Spleen (tissue), 11 donors: Measurements from ENCODE around the gene CNTNAP2. TPM values are rescaled to one million over a fixed set of nuclear protein-coding genes. Genes with fewer than 3 reads are reported as not detected.

Experiments
- DNase-seq: peaks from one replicate; pipeline ENCODE4 v3.0.0-alpha.2; 2020
- H3K27ac ChIP-seq, 8 donors: fragments of 200-600 bp; sonication (generic) in 7 of 8; 1 replicate in 4 of 8; 2 replicates in 4 of 8; pipeline versions ENCODE4 v1.5.0 to v1.8.0; 2016 to 2021; ENCODE audit warnings: inconsistent platforms in 4 of 8, mild to moderate bottlenecking in 4 of 8, moderate library complexity in 1 of 8
- H3K27me3 ChIP-seq, 7 donors: fragments of 200-600 bp; sonication (generic) in 6 of 7; replicated peaks in 1 of 7; 1 replicate in 4 of 7; 2 replicates in 3 of 7; pipeline versions ENCODE4 v1.5.0 to v1.8.0; 2016 to 2021; ENCODE audit warnings: inconsistent platforms in 3 of 7, mild to moderate bottlenecking in 1 of 7
- H3K36me3 ChIP-seq, 6 donors: fragments of 200-600 bp; sonication (generic) in 5 of 6; 1 replicate in 4 of 6; 2 replicates in 2 of 6; pipeline versions ENCODE4 v1.5.0 to v1.8.0; 2016 to 2021; ENCODE audit warnings: inconsistent platforms in 2 of 6
- H3K4me1 ChIP-seq, 6 donors: fragments of 200-600 bp; sonication (generic) in 5 of 6; 1 replicate in 3 of 6; 2 replicates in 3 of 6; pipeline versions ENCODE4 v1.5.0 to v1.8.0; 2016 to 2021; ENCODE audit warnings: inconsistent platforms in 3 of 6
- H3K4me3 ChIP-seq, 8 donors: fragments of 200-600 bp; sonication (generic) in 7 of 8; 1 replicate in 4 of 8; 2 replicates in 4 of 8; pipeline versions ENCODE4 v1.5.0 to v1.8.0; 2016 to 2021; ENCODE audit warnings: inconsistent platforms in 4 of 8, mild to moderate bottlenecking in 4 of 8, moderate library complexity in 2 of 8
- H3K9me3 ChIP-seq, 8 donors: fragments of 200-600 bp; sonication (generic) in 7 of 8; 1 replicate in 4 of 8; 2 replicates in 4 of 8; pipeline versions ENCODE4 v1.5.0 to v1.8.0; 2016 to 2021; ENCODE audit warnings: inconsistent platforms in 4 of 8
- POLR2A ChIP-seq, 3 donors: fragments of 450-650 bp; IDR thresholded peaks; one replicate each; pipeline ENCODE4 v1.5.1; 2017; ENCODE audit warnings: antibody characterized with exemption in 3 of 3, mild to moderate bottlenecking in 1 of 3
- POLR2AphosphoS5 ChIP-seq, 3 donors: sonication (generic); formaldehyde crosslinking; IDR thresholded peaks; one replicate each; pipeline ENCODE4 v1.5.1; 2017; ENCODE audit warnings: antibody characterized with exemption in 3 of 3
- WGBS, 5 donors: extraction: QIAGEN DNeasy Blood & Tissue Kit in 3 of 5; methylation state at CpG; one replicate each; pipeline versions ENCODE4 v1.1.5 to v1.1.7; 2013 to 2018; 5-methylcytosine and 5-hydroxymethylcytosine counted together
- intact Hi-C: fragments of 100-400 bp; cut with DNase I; formaldehyde crosslinking; loops from one replicate; pipeline ENCODE4 v1.15.0; 2023; ENCODE audit warnings: low total_unique reads
- polyA plus RNA-seq, 3 donors: library from polyadenylated mRNA; stranded (reverse); fragments of 200-250 nt; gene quantifications; one replicate each; pipeline ENCODE4 v1.2.1, GENCODE V29; 2013
- total RNA-seq, 7 donors: library from RNA; depleted of rRNA in 3 of 7; stranded (reverse); fragments of >200 nt in 3 of 7; fragmentation: NEBNext Ultra II Directional in 4 of 7; extraction: Animal tissue kit (Norgen Biotek cat#: 25700) in 4 of 7; gene quantifications; one replicate each; pipeline versions ENCODE4 v1.1.0 to v1.2.1, GENCODE V29; 2016 to 2021
- TF ChIP-seq, protein P1 (sequence below), 11 experiments: fragments of 200-600 bp in 7 of 11; fragments of 450-650 bp in 4 of 11; sonication (generic) in 4 of 11; IDR thresholded peaks in 8 of 11; conservative IDR thresholded peaks in 3 of 11; 1 replicate in 7 of 11; 2 replicates in 4 of 11; pipeline versions ENCODE4 v1.4.0 to v1.8.0; 2016 to 2021; ENCODE audit warnings: antibody characterized with exemption in 11 of 11, inconsistent platforms in 4 of 11, mild to moderate bottlenecking in 1 of 11
- donor health status: healthy with polysubstance abuse.
- donor health status: DM: no; HTN: no; CAD: no; lungs with moderate emphysema.
- donor health status: DM: no; HTN: no; CAD: no.
- donor health status: Bipolar disorder and iron deficiency.
- donor health status: healthy.
- donor health status: DM: no; HTN: no; CAD: no.
- donor health status: DM: yes; HTN: yes; CAD: no.

CNTNAP2 gene
- total and polyA plus RNA-seq, 10 donors = 0.13 to 2.0 (median 0.82) TPM

DNA sequence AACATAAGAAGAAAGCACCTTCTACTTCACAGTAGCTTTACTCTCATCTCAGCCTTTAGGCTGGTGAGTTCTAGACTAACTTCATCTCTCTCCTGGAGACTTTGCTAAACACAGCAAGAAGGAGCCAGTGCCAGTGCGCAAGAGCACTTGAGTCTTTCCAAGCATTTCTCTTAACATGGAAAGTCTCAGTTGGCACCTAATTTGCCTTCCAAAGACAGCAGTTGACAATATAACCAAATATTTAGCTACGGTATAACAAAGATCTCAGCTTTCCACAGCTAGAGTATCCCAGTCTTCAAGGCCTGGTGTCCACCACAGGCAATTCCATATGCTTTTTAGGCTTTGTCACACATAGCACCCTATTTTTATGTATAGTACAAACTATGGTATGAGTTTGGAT is 1204.9 kb downstream of the CNTNAP2 start:
- 87 to 97% (median 94%) methylated on average over 2 of the region's 2 CpGs for WGBS, 5 donors
- intact Hi-C loops = no loop called here
- Histone ChIP-seq H3K36me3 (no peaks in the 10 kb centered on the region), H3K27me3 (no peaks in the 10 kb centered on the region), H3K4me3 (no peak overlapping the region), H3K4me1 (no peaks in the 10 kb centered on the region), H3K9me3 (peaks cover 0 to 26% (median 9%) of the 10 kb centered on the region in 8 donors), H3K27ac (no peak overlapping the region)
- DNase-seq = no peak
- TF ChIP-seq POLR2A (IDR thresholded peaks at IDR 0.05) (no peak), POLR2AphosphoS5 (IDR thresholded peaks at IDR 0.05) (no peak)
- TF ChIP-seq, protein P1, sequence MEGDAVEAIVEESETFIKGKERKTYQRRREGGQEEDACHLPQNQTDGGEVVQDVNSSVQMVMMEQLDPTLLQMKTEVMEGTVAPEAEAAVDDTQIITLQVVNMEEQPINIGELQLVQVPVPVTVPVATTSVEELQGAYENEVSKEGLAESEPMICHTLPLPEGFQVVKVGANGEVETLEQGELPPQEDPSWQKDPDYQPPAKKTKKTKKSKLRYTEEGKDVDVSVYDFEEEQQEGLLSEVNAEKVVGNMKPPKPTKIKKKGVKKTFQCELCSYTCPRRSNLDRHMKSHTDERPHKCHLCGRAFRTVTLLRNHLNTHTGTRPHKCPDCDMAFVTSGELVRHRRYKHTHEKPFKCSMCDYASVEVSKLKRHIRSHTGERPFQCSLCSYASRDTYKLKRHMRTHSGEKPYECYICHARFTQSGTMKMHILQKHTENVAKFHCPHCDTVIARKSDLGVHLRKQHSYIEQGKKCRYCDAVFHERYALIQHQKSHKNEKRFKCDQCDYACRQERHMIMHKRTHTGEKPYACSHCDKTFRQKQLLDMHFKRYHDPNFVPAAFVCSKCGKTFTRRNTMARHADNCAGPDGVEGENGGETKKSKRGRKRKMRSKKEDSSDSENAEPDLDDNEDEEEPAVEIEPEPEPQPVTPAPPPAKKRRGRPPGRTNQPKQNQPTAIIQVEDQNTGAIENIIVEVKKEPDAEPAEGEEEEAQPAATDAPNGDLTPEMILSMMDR (IDR thresholded peaks at IDR 0.05 in 8 of 11, conservative IDR thresholded peaks at IDR 0.05 in 3 of 11) = no peak

DNA sequence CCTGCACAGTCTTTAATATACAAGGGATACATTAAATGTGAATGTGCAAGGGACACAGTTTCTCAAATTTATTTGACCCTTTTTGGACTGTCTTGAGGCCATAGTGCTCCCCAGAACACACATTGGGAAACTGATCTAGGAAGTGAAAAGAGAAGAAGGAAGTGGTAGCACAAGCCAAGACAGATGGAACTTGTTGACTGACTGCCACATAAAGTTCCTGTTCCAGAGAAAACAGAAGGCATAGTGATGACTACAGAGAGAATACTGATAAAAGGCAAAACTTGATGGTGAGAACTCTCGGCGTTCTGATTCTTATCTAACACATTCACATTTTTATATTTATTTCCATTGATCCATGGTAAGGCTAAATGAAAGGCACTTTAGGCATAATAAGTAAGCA is 1216.4 kb downstream of the CNTNAP2 start:
- no peaks in the 10 kb centered on the region for H3K4me1 ChIP-seq
- 23 to 55% (median 42%) methylated on average over 2 of the region's 2 CpGs for WGBS, 5 donors
- DNase-seq = no peak
- H3K27ac ChIP-seq = no peak overlapping the region
- peaks cover 0 to 24% (median 8%) of the 10 kb centered on the region in 8 donors for H3K9me3 ChIP-seq
- no peak for TF ChIP-seq POLR2AphosphoS5 (IDR thresholded peaks at IDR 0.05)
- TF ChIP-seq, protein P1 (IDR thresholded peaks at IDR 0.05 in 8 of 11, conservative IDR thresholded peaks at IDR 0.05 in 3 of 11) = no peak
- TF ChIP-seq POLR2A (IDR thresholded peaks at IDR 0.05) = no peak
- H3K27me3 ChIP-seq = no peaks in the 10 kb centered on the region
- H3K36me3 ChIP-seq = no peaks in the 10 kb centered on the region
- intact Hi-C loops = no loop called here
- no peak overlapping the region for H3K4me3 ChIP-seq

DNA sequence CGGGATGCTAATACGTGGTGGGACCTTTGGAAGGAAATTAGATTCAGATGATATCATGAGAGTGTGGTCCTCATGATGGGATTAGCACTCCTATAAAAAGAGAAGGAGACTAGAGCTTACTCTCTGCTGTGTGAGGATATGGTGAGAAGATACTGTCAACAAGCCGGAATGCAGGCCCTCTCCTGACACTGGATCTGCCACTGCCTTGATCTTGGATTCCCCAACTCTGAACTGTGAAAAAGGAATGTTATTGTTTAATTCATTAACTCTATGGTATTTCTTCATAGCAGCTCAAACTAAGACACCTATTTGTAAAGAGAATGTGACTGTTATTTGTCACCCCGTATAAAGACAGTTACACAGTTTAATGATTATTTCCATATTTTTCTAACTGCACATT is 1246.5 kb downstream of the CNTNAP2 start:
- no peak for DNase-seq
- 75 to 88% (median 76%) methylated on average over 4 of the region's 4 CpGs for WGBS, 5 donors
- no peak overlapping the region for H3K4me3 ChIP-seq
- no peaks in the 10 kb centered on the region for H3K4me1 ChIP-seq
- peaks cover 0 to 13% (median 0%) of the 10 kb centered on the region in 8 donors for H3K9me3 ChIP-seq
- no peaks in the 10 kb centered on the region for H3K36me3 ChIP-seq
- H3K27ac ChIP-seq = no peak overlapping the region
- intact Hi-C loops = no loop called here
- TF ChIP-seq, protein P1 (IDR thresholded peaks at IDR 0.05 in 8 of 11, conservative IDR thresholded peaks at IDR 0.05 in 3 of 11) = no peak
- no peak for TF ChIP-seq POLR2AphosphoS5 (IDR thresholded peaks at IDR 0.05)
- no peak for TF ChIP-seq POLR2A (IDR thresholded peaks at IDR 0.05)
- H3K27me3 ChIP-seq = no peaks in the 10 kb centered on the region

DNA sequence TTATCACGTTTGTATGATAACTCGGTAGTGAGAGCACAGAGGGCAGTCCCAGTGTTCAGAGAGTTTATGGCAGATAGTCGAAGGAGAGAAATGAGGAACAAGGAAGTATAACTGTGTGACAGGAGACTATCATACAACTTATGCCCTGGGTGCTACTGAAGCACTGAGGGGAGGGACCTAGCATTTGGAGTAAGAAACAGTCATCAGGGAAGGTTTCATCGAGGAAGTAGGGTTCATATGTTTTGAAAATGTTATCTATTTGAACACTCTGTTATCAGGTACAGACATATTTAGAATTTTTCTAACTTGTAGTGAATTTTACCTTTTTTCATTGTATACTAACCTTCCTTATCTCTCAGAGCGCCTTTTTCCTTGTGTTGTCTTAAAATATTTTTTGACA is 1259.6 kb downstream of the CNTNAP2 start:
- no peaks in the 10 kb centered on the region for H3K36me3 ChIP-seq
- DNase-seq = no peak
- H3K4me3 ChIP-seq = no peak overlapping the region
- no peaks in the 10 kb centered on the region for H3K27me3 ChIP-seq
- WGBS, 5 donors = 58 to 82% (median 66%) methylated on average over 5 of the region's 5 CpGs
- peaks cover 0 to 11% (median 0%) of the 10 kb centered on the region in 8 donors for H3K9me3 ChIP-seq
- intact Hi-C loops = no loop called here
- no peak overlapping the region for H3K27ac ChIP-seq
- TF ChIP-seq POLR2AphosphoS5 (IDR thresholded peaks at IDR 0.05) (no peak), POLR2A (IDR thresholded peaks at IDR 0.05) (no peak)
- TF ChIP-seq, protein P1 (IDR thresholded peaks at IDR 0.05 in 8 of 11, conservative IDR thresholded peaks at IDR 0.05 in 3 of 11) = no peak
- no peaks in the 10 kb centered on the region for H3K4me1 ChIP-seq
